Adrenal gland (tissue), 5 donors: ENCODE data around the gene ZNF569.

Experiments used
- POLR2A ChIP-seq, 2 donors: fragments of 450-650 bp; IDR thresholded peaks; one replicate each; pipeline ENCODE4 v1.6.1; 2017; ENCODE audit warnings: antibody characterized with exemption in 2 of 2, mild to moderate bottlenecking in 2 of 2, moderate library complexity in 1 of 2
- TF ChIP-seq, protein P1 (sequence below), 6 experiments: fragments of 450-650 bp in 4 of 6; fragments of 200-600 bp in 2 of 6; sonication (generic) in 1 of 6; IDR thresholded peaks; 1 replicate in 5 of 6; 2 replicates in 1 of 6; pipeline versions ENCODE4 v1.5.1 to v1.8.0; 2016 to 2021; ENCODE audit warnings: antibody characterized with exemption in 6 of 6, mild to moderate bottlenecking in 2 of 6, moderate library complexity in 1 of 6
- donor health status: DM: no; HTN: no; CAD: no.

DNA sequence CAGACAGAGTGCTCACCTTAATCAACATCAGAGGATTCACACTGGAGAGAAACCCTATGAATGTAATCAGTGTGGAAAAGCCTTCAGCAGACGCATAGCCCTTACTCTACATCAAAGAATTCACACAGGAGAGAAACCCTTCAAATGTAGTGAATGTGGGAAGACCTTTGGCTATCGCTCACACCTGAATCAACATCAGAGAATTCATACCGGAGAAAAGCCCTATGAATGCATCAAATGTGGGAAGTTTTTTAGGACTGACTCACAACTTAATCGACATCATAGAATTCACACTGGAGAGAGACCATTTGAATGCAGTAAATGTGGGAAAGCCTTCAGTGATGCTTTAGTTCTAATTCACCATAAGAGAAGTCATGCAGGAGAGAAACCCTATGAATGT lies 78.0 kb downstream of the ZNF569 start:
- TF ChIP-seq, protein P1, sequence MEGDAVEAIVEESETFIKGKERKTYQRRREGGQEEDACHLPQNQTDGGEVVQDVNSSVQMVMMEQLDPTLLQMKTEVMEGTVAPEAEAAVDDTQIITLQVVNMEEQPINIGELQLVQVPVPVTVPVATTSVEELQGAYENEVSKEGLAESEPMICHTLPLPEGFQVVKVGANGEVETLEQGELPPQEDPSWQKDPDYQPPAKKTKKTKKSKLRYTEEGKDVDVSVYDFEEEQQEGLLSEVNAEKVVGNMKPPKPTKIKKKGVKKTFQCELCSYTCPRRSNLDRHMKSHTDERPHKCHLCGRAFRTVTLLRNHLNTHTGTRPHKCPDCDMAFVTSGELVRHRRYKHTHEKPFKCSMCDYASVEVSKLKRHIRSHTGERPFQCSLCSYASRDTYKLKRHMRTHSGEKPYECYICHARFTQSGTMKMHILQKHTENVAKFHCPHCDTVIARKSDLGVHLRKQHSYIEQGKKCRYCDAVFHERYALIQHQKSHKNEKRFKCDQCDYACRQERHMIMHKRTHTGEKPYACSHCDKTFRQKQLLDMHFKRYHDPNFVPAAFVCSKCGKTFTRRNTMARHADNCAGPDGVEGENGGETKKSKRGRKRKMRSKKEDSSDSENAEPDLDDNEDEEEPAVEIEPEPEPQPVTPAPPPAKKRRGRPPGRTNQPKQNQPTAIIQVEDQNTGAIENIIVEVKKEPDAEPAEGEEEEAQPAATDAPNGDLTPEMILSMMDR (IDR thresholded peaks at IDR 0.05): no peak
- no peak for TF ChIP-seq POLR2A (IDR thresholded peaks at IDR 0.05)
